Daoy (cell line): ENCODE results near the gene PCDHGB5. TPM values are rescaled to one million over a fixed set of nuclear protein-coding genes. Genes with fewer than 3 reads are reported as not detected.

ENCODE experiments used
- DNase-seq: peaks from one replicate; pipeline ENCODE4 v3.0.0-alpha.2; 2015; ENCODE audit warnings: low read depth
- total RNA-seq: library from RNA; depleted of rRNA; stranded (reverse); fragments of >200 nt; shearing (Covaris generic); gene quantifications from 2 replicates; pipeline ENCODE4 v1.2.3, GENCODE V29; 2014; rRNA removed

Gene PCDHGB5
- total RNA-seq, 1 experiment from 2014 or later = not detected

DNA sequence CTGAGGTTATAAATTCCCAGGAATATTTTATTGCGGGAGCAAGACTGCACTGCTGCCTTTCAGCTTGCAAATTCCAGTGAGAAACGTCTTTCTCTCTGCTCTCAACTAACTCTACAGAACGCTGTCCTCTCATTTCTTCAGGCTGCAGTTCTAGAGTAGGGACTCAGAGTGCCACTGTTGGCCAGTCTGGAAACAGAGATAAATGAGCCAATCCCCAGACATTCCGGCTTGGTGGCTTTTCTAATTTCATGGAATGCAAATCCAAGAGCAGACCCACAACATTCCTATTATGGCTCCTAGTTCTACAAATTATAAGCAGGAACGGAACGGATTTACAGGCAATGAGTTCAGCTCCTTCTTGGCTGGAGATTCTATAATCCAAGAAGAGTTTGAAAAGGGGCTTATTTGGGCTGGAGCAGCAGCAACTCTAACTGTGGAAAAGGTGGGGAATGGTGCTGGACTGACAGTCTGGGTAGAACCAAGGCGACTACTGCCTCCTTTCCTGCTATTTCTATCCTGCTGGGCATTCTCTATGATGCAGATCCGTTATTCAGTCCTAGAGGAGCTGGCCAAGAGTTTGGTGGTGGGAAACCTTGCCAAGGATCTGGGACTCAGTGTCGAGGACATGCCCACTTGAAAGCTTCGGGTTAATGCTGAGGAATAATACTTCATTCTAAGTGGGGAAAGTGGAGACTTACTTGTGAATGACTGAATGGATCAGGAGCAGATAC lies 41.8 kb downstream of the PCDHGB5 start:
- DNase-seq = no peak

DNA sequence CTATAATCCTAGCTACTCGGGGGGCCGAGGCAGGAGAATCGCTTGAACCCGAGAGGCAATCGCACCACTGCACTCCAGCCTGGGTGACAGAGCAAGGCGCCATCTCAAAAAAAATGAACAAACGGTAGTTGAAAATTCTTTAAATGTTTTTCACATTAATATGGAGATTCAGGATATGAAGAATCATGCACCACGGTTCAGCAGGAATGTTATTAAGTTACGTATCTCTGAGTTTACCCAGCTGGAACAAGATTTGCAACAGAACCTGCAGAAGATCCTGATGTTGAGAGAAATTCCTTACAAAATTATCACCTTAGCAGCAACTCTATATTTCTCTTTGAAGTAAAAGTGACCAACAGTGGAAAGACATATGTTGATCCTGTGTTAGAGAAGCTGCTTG lies 42.6 kb downstream of the PCDHGB5 start:
- no peak for DNase-seq

DNA sequence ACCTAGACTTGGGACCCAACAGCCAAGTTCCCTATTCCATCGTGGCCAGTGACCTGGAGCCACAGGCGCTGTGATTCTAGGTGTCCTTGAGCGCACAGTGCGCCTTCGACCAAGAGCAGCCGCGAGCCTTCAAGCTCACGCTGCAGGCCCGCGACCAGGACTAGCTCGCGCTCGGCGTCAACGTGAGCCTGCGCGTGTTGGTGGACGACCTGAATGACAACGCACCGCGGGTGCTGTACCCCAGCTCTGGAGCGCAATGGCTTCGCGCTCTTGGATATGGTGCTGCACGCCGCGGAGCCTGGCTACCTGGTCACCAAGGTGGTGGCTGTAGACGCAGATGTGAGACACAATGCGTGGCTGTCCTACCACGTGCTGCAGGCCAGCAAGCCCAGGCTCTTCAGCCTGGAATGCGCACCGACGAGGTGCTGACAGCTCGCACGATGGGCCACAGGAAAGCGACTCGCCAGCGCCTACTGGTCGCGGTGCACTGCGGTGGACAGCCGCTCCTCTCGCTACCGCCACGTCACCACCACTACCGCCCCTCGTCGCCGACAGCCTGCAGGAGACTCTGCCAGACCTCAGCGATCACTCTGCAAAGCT lies 43.9 kb downstream of the PCDHGB5 start:
- no peak for DNase-seq

Other genes with a start within 250 kb of the PCDHGB5 start
- gene PCDHB6, start 247.9 kb upstream of the PCDHGB5 start, total RNA-seq = 0.69 and 2.9 TPM in 2 replicates
- gene PCDHB7, start 225.3 kb upstream of the PCDHGB5 start, total RNA-seq = 2.6 and 3.9 TPM in 2 replicates
- gene PCDHB8, start 220.2 kb upstream of the PCDHGB5 start, total RNA-seq = 6.7 and 8.3 TPM in 2 replicates
- gene PCDHB16, start 215.6 kb upstream of the PCDHGB5 start, total RNA-seq = 4.3 and 4.8 TPM in 2 replicates
- gene PCDHB9, start 210.8 kb upstream of the PCDHGB5 start, total RNA-seq = 0.40 and 1.6 TPM in 2 replicates
- 0.40 and 0.71 TPM in 2 replicates for gene PCDHB10, start 205.6 kb upstream of the PCDHGB5 start, total RNA-seq
- gene PCDHB11, start 198.3 kb upstream of the PCDHGB5 start, total RNA-seq = 0.40 and 1.1 TPM in 2 replicates
- 2.1 and 3.6 TPM in 2 replicates for gene PCDHB12, start 189.2 kb upstream of the PCDHGB5 start, total RNA-seq
- 1.7 and 2.1 TPM in 2 replicates for gene PCDHB13, start 184.0 kb upstream of the PCDHGB5 start, total RNA-seq
- 1.0 and 1.5 TPM in 2 replicates for gene PCDHB14, start 174.6 kb upstream of the PCDHGB5 start, total RNA-seq
- gene PCDHB15, start 152.6 kb upstream of the PCDHGB5 start, total RNA-seq = 0.21 and 0.86 TPM in 2 replicates
- 0.11 and 1.8 TPM in 2 replicates for gene SLC25A2, start 93.9 kb upstream of the PCDHGB5 start, total RNA-seq
- gene TAF7, start 77.2 kb upstream of the PCDHGB5 start, total RNA-seq = 55.5 and 57.7 TPM in 2 replicates
- gene PCDHGA1, start 67.4 kb upstream of the PCDHGB5 start, total RNA-seq = 0.18 and 0.34 TPM in 2 replicates
- 0.15 and 0.74 TPM in 2 replicates for gene PCDHGA2, start 59.2 kb upstream of the PCDHGB5 start, total RNA-seq
- gene PCDHGA3, start 54.1 kb upstream of the PCDHGB5 start, total RNA-seq = 0.57 TPM in 1 of 2 replicates, not detected in the other
- gene PCDHGB1, start 47.8 kb upstream of the PCDHGB5 start, total RNA-seq = 1.4 and 1.5 TPM in 2 replicates
- 0.63 and 1.6 TPM in 2 replicates for gene PCDHGA4, start 42.9 kb upstream of the PCDHGB5 start, total RNA-seq
- 0.23 and 0.24 TPM in 2 replicates for gene PCDHGB2, start 38.0 kb upstream of the PCDHGB5 start, total RNA-seq
- gene PCDHGA5, start 33.8 kb upstream of the PCDHGB5 start, total RNA-seq = 0.23 and 0.39 TPM in 2 replicates
- 0.68 and 1.1 TPM in 2 replicates for gene PCDHGB3, start 27.7 kb upstream of the PCDHGB5 start, total RNA-seq
- gene PCDHGA6, start 24.1 kb upstream of the PCDHGB5 start, total RNA-seq = 0.24 and 0.46 TPM in 2 replicates
- 0.06 and 0.42 TPM in 2 replicates for gene PCDHGA7, start 15.2 kb upstream of the PCDHGB5 start, total RNA-seq
- gene PCDHGB4, start 10.2 kb upstream of the PCDHGB5 start, total RNA-seq = 0.06 and 0.09 TPM in 2 replicates
- gene PCDHGA8, start 5.3 kb upstream of the PCDHGB5 start, total RNA-seq = 0.06 TPM in 1 of 2 replicates, not detected in the other
- 1.2 TPM in 1 of 2 replicates, not detected in the other for gene PCDHGA9, start 4.8 kb downstream of the PCDHGB5 start, total RNA-seq
- 1.3 and 2.5 TPM in 2 replicates for gene PCDHGB6, start 10.1 kb downstream of the PCDHGB5 start, total RNA-seq
- gene PCDHGA10, start 15.0 kb downstream of the PCDHGB5 start, total RNA-seq = 0.06 and 0.30 TPM in 2 replicates
- 0.06 and 0.17 TPM in 2 replicates for gene PCDHGB7, start 19.7 kb downstream of the PCDHGB5 start, total RNA-seq
- gene PCDHGA11, start 23.1 kb downstream of the PCDHGB5 start, total RNA-seq = 15.0 TPM in 2 replicates
- not detected in 2 replicates for gene PCDHGA12, start 32.6 kb downstream of the PCDHGB5 start, total RNA-seq
- gene PCDHGC3, start 78.0 kb downstream of the PCDHGB5 start, total RNA-seq = 37.0 and 41.5 TPM in 2 replicates
- gene PCDHGC4, start 87.1 kb downstream of the PCDHGB5 start, total RNA-seq = 0.18 and 0.23 TPM in 2 replicates
- 0.06 and 0.09 TPM in 2 replicates for gene PCDHGC5, start 91.1 kb downstream of the PCDHGB5 start, total RNA-seq
- gene DIAPH1, start 221.1 kb downstream of the PCDHGB5 start, total RNA-seq = 40.7 and 43.5 TPM in 2 replicates
- gene HDAC3, start 238.9 kb downstream of the PCDHGB5 start, total RNA-seq = 62.0 and 62.6 TPM in 2 replicates
- gene RELL2, start 239.1 kb downstream of the PCDHGB5 start, total RNA-seq = 2.6 and 3.4 TPM in 2 replicates